HEK293 (cell line): ENCODE data around the gene SLC44A5.

ENCODE experiments used
- FEZF1 ChIP-seq: fragments of 450-650 bp; formaldehyde crosslinking; IDR thresholded peaks from 2 replicates; pipeline ENCODE4 v1.5.1; 2016; ENCODE audit warnings: missing biosample characterization, missing genetic modification characterization
- GLI2 ChIP-seq: fragments of 450-650 bp; formaldehyde crosslinking; IDR thresholded peaks from 2 replicates; pipeline ENCODE4; 2017; ENCODE audit warnings: missing biosample characterization, missing genetic modification characterization, low read depth, borderline replicate concordance
- GLI4 ChIP-seq: fragments of 450-650 bp; formaldehyde crosslinking; IDR thresholded peaks from 2 replicates; pipeline ENCODE4 v1.5.1; 2016; ENCODE audit warnings: missing biosample characterization, missing genetic modification characterization
- GLIS2 ChIP-seq: fragments of 450-650 bp; formaldehyde crosslinking; IDR thresholded peaks from 2 replicates; pipeline ENCODE4 v1.5.1; 2016; ENCODE audit warnings: missing biosample characterization, missing genetic modification characterization
- IKZF3 ChIP-seq: fragments of 450-650 bp; IDR thresholded peaks from 2 replicates; pipeline ENCODE4 v1.5.0; 2018; ENCODE audit warnings: missing biosample characterization, mild to moderate bottlenecking, missing genetic modification characterization, moderate library complexity
- SALL2 ChIP-seq: fragments of 450-650 bp; formaldehyde crosslinking; IDR thresholded peaks from 2 replicates; pipeline ENCODE4 v1.5.0; 2017; ENCODE audit warnings: missing biosample characterization, mild to moderate bottlenecking, missing genetic modification characterization, borderline replicate concordance
- ZBTB21 ChIP-seq: fragments of 450-650 bp; formaldehyde crosslinking; IDR thresholded peaks from 2 replicates; pipeline ENCODE4 v1.5.1; 2017; ENCODE audit warnings: missing biosample characterization, missing genetic modification characterization
- ZEB2 ChIP-seq: fragments of 450-650 bp; formaldehyde crosslinking; IDR thresholded peaks from 2 replicates; pipeline ENCODE4 v1.5.1; 2016; ENCODE audit warnings: missing biosample characterization, missing genetic modification characterization
- ZFP37 ChIP-seq: fragments of 450-650 bp; formaldehyde crosslinking; IDR thresholded peaks from 2 replicates; pipeline ENCODE4 v1.5.1; 2016; ENCODE audit warnings: missing biosample characterization, missing genetic modification characterization
- ZNF184 ChIP-seq: fragments of 450-650 bp; IDR thresholded peaks from 2 replicates; pipeline ENCODE4 v1.5.1; 2018; ENCODE audit warnings: missing biosample characterization, mild to moderate bottlenecking, missing genetic modification characterization
- ZNF2 ChIP-seq: fragments of 450-650 bp; formaldehyde crosslinking; IDR thresholded peaks from 2 replicates; pipeline ENCODE4 v1.5.1; 2016; ENCODE audit warnings: missing biosample characterization, missing genetic modification characterization
- ZNF211 ChIP-seq: fragments of 450-650 bp; formaldehyde crosslinking; IDR thresholded peaks from 2 replicates; pipeline ENCODE4 v1.5.1; 2016; ENCODE audit warnings: low read depth, missing biosample characterization, missing genetic modification characterization
- ZNF433 ChIP-seq: fragments of 450-650 bp; formaldehyde crosslinking; IDR thresholded peaks from 2 replicates; pipeline ENCODE4 v1.5.1; 2016; ENCODE audit warnings: missing biosample characterization, missing genetic modification characterization, low read depth
- ZNF529 ChIP-seq: fragments of 450-650 bp; formaldehyde crosslinking; IDR thresholded peaks from 2 replicates; pipeline ENCODE4 v1.5.1; 2017; ENCODE audit warnings: missing genetic modification characterization, missing biosample characterization; ENCODE audit not compliant: insufficient replicate concordance
- ZNF558 ChIP-seq: fragments of 450-650 bp; formaldehyde crosslinking; IDR thresholded peaks from 2 replicates; pipeline ENCODE4 v1.5.1; 2016; ENCODE audit warnings: missing biosample characterization, missing genetic modification characterization
- ZNF600 ChIP-seq: fragments of 450-650 bp; formaldehyde crosslinking; IDR thresholded peaks from 2 replicates; pipeline ENCODE4 v1.5.1; 2016; ENCODE audit warnings: missing biosample characterization, missing genetic modification characterization
- ZNF624 ChIP-seq: fragments of 450-650 bp; formaldehyde crosslinking; IDR thresholded peaks from 2 replicates; pipeline ENCODE4 v1.5.1; 2017; ENCODE audit warnings: missing biosample characterization, missing genetic modification characterization
- ZNF629 ChIP-seq: fragments of 450-650 bp; formaldehyde crosslinking; IDR thresholded peaks from 2 replicates; pipeline ENCODE4 v1.5.1; 2017; ENCODE audit warnings: missing biosample characterization, missing genetic modification characterization
- ZNF792 ChIP-seq: fragments of 450-650 bp; formaldehyde crosslinking; IDR thresholded peaks from 2 replicates; pipeline ENCODE4 v1.5.1; 2016; ENCODE audit warnings: missing biosample characterization, missing genetic modification characterization
- ZNF837 ChIP-seq: fragments of 450-650 bp; formaldehyde crosslinking; IDR thresholded peaks from 2 replicates; pipeline ENCODE4 v1.5.1; 2016; ENCODE audit warnings: missing biosample characterization, missing genetic modification characterization
- ZNF843 ChIP-seq: fragments of 450-650 bp; formaldehyde crosslinking; IDR thresholded peaks from 2 replicates; pipeline ENCODE4 v1.5.1; 2016; ENCODE audit warnings: missing biosample characterization, missing genetic modification characterization
- ZSCAN30 ChIP-seq: fragments of 450-650 bp; IDR thresholded peaks from 2 replicates; pipeline ENCODE4 v1.5.1; 2018; ENCODE audit warnings: missing biosample characterization, mild to moderate bottlenecking, missing genetic modification characterization, moderate library complexity
- TF ChIP-seq, protein P1 (sequence below): fragments of 450-650 bp; formaldehyde crosslinking; IDR thresholded peaks from 2 replicates; pipeline ENCODE4 v1.5.1; 2016; ENCODE audit warnings: missing biosample characterization, missing genetic modification characterization
- TF ChIP-seq, protein P2 (sequence below): fragments of 450-650 bp; IDR thresholded peaks from 2 replicates; pipeline ENCODE4 v1.5.1; 2018; ENCODE audit warnings: missing biosample characterization, mild to moderate bottlenecking, missing genetic modification characterization
- TF ChIP-seq, protein P3 (sequence below): fragments of 450-650 bp; formaldehyde crosslinking; IDR thresholded peaks from 2 replicates; pipeline ENCODE4 v1.5.1; 2016; ENCODE audit warnings: missing biosample characterization, missing genetic modification characterization
- TF ChIP-seq, protein P4 (sequence below): fragments of 450-650 bp; formaldehyde crosslinking; IDR thresholded peaks from 2 replicates; pipeline ENCODE4 v1.5.1; 2017; ENCODE audit warnings: missing biosample characterization, missing genetic modification characterization

The SLC44A5 gene

DNA sequence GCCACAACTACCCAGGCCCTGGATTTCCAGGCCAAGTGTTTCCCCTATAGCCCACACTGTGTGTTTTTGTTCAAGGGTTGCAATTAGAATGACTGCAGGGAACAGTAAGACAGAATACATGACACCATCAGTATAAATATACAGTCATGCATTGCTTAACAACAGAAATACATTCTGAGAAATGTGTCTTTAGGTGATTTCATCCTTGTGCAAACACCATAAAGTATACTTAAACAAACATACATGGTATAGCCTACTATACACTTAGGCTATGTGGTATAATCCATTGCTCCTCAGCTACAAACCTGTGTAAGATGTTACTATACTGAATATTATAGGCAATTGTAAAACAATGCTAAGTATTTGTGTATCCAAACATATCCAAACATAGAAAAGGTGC lies 7.5 kb upstream of the SLC44A5 start (continued):
- TF ChIP-seq ZNF529 (tag by site-specific recombination): peak; percentile 40
- no peak for TF ChIP-seq ZNF624 (tag by site-specific recombination)
- TF ChIP-seq GLIS2 (tag by site-specific recombination): no peak
- TF ChIP-seq GLI2 (tag by site-specific recombination): peak; percentile 81; the same call in 1 of the 2 replicates
- TF ChIP-seq, protein P1, sequence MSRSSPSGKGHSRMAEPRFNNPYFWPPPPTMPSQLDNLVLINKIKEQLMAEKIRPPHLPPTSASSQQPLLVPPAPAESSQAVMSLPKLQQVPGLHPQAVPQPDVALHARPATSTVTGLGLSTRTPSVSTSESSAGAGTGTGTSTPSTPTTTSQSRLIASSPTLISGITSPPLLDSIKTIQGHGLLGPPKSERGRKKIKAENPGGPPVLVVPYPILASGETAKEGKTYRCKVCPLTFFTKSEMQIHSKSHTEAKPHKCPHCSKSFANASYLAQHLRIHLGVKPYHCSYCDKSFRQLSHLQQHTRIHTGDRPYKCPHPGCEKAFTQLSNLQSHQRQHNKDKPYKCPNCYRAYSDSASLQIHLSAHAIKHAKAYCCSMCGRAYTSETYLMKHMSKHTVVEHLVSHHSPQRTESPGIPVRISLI (tag by site-specific recombination): no peak
- peak; percentile 40; the same call in 1 of the 2 replicates for TF ChIP-seq ZNF558
- TF ChIP-seq ZNF843 (tag by site-specific recombination): peak; percentile 67
- TF ChIP-seq ZNF600 (tag by site-specific recombination): peak; percentile 52
- peak; percentile 81 for TF ChIP-seq ZNF211 (tag by site-specific recombination)
- peak; percentile 55; the same call in 1 of the 2 replicates for TF ChIP-seq ZNF2 (tag by site-specific recombination)
- TF ChIP-seq ZNF792 (tag by site-specific recombination): no peak
- TF ChIP-seq ZNF184 (tag by site-specific recombination): peak; percentile 81
- no peak for TF ChIP-seq GLI4 (tag by site-specific recombination)
- TF ChIP-seq ZFP37 (tag by site-specific recombination): no peak
- TF ChIP-seq, protein P2, sequence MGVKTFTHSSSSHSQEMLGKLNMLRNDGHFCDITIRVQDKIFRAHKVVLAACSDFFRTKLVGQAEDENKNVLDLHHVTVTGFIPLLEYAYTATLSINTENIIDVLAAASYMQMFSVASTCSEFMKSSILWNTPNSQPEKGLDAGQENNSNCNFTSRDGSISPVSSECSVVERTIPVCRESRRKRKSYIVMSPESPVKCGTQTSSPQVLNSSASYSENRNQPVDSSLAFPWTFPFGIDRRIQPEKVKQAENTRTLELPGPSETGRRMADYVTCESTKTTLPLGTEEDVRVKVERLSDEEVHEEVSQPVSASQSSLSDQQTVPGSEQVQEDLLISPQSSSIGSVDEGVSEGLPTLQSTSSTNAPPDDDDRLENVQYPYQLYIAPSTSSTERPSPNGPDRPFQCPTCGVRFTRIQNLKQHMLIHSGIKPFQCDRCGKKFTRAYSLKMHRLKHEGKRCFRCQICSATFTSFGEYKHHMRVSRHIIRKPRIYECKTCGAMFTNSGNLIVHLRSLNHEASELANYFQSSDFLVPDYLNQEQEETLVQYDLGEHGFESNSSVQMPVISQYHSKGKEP: 0 out of 2 replicates have a peak, but pooled peaks have one; percentile 54
- TF ChIP-seq ZNF629 (tag by site-specific recombination): peak; percentile 93
- peak; percentile 52; the same call in 1 of the 2 replicates for TF ChIP-seq FEZF1 (tag by site-specific recombination)
- TF ChIP-seq ZEB2 (tag by site-specific recombination): 0 out of 2 replicates have a peak, but pooled peaks have one; percentile 24
- TF ChIP-seq ZNF837 (tag by site-specific recombination): no peak
- TF ChIP-seq ZBTB21 (tag by site-specific recombination): peak; percentile 40; the same call in 1 of the 2 replicates
- no peak for TF ChIP-seq IKZF3 (tag by site-specific recombination)
- no peak for TF ChIP-seq ZNF433
- TF ChIP-seq SALL2: no peak
- TF ChIP-seq ZSCAN30 (tag by site-specific recombination): peak; percentile 92
- TF ChIP-seq, protein P3, sequence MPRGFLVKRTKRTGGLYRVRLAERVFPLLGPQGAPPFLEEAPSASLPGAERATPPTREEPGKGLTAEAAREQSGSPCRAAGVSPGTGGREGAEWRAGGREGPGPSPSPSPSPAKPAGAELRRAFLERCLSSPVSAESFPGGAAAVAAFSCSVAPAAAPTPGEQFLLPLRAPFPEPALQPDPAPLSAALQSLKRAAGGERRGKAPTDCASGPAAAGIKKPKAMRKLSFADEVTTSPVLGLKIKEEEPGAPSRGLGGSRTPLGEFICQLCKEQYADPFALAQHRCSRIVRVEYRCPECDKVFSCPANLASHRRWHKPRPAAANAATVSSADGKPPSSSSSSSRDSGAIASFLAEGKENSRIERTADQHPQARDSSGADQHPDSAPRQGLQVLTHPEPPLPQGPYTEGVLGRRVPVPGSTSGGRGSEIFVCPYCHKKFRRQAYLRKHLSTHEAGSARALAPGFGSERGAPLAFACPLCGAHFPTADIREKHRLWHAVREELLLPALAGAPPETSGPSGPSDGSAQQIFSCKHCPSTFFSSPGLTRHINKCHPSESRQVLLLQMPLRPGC (tag by site-specific recombination): peak; percentile 87
- TF ChIP-seq, protein P4, sequence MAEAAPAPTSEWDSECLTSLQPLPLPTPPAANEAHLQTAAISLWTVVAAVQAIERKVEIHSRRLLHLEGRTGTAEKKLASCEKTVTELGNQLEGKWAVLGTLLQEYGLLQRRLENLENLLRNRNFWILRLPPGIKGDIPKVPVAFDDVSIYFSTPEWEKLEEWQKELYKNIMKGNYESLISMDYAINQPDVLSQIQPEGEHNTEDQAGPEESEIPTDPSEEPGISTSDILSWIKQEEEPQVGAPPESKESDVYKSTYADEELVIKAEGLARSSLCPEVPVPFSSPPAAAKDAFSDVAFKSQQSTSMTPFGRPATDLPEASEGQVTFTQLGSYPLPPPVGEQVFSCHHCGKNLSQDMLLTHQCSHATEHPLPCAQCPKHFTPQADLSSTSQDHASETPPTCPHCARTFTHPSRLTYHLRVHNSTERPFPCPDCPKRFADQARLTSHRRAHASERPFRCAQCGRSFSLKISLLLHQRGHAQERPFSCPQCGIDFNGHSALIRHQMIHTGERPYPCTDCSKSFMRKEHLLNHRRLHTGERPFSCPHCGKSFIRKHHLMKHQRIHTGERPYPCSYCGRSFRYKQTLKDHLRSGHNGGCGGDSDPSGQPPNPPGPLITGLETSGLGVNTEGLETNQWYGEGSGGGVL (tag by site-specific recombination): no peak
